BLaER1 treated with 17β-estradiol and CSF1 and Interleukin-3, amounts not matched to agents 10 nM and 100 nM (cell line): ENCODE results near the gene ACSM6.

Experiments
- H3K27ac ChIP-seq, 11 experiments: shearing (Covaris generic); formaldehyde crosslinking; 2 replicates each; pipeline ENCODE4 v1.8.1; 2022
- H3K27me3 ChIP-seq, 11 experiments: shearing (Covaris generic); formaldehyde crosslinking; 2 replicates each; pipeline ENCODE4 v1.8.1; 2022
- H3K36me3 ChIP-seq, 11 experiments: shearing (Covaris generic); formaldehyde crosslinking; 2 replicates each; pipeline ENCODE4 v1.8.1; 2022
- H3K4me1 ChIP-seq, 10 experiments: shearing (Covaris generic); formaldehyde crosslinking; 2 replicates each; pipeline ENCODE4 v1.8.1; 2022
- H3K4me2 ChIP-seq, 11 experiments: shearing (Covaris generic); formaldehyde crosslinking; 2 replicates each; pipeline ENCODE4 v1.8.1; 2022
- H3K4me3 ChIP-seq, 10 experiments: shearing (Covaris generic); formaldehyde crosslinking; 2 replicates each; pipeline ENCODE4 v1.8.1; 2022
- H3K9ac ChIP-seq, 11 experiments: shearing (Covaris generic); formaldehyde crosslinking; 2 replicates each; pipeline ENCODE4 v1.8.1; 2022
- H3K9me3 ChIP-seq, 11 experiments: shearing (Covaris generic); formaldehyde crosslinking; replicated peaks in 1 of 11; 2 replicates each; pipeline ENCODE4 v1.8.1; 2022
- H4K20me1 ChIP-seq, 11 experiments: shearing (Covaris generic); formaldehyde crosslinking; 2 replicates each; pipeline ENCODE4 v1.8.1; 2022
- Cebpa-rat ChIP-seq, 11 experiments: shearing (Covaris generic); IDR thresholded peaks; 2 replicates each; pipeline ENCODE4 v1.8.1; 2022

Gene ACSM6

DNA sequence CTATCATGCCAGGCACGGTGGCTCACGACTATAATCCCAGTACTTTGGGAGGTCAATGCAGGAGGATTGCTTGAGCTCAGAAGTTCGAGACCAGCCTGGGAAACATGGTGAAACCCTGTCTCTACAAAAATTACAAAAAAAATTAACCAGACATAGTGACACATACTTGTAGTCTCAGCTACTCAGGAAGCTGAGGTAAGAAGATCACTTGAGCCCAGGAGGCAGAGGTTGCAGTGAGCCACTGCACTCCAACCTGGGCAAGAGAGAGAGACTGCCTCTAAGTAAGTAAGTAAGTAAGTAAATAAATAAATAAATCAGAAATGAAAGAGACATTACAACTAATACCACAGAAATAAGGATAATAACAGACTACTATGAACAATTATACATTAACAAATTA, 60.6 kb downstream of the ACSM6 start:
- Histone ChIP-seq H4K20me1 (peaks cover 0 to 3% (median 2%) of the 10 kb centered on the region in 11 experiments; a peak in 7 of 22 replicates), H3K4me1 (peaks cover 3 to 15% (median 6%) of the 10 kb centered on the region in 10 experiments), H3K27me3 (no peaks in the 10 kb centered on the region), H3K36me3 (peaks cover 22 to 94% (median 63%) of the 10 kb centered on the region in 11 experiments), H3K27ac (no peak overlapping the region), H3K9ac (no peak overlapping the region), H3K4me3 (no peak overlapping the region), H3K9me3 (peaks cover 10 to 41% (median 27%) of the 10 kb centered on the region in 11 experiments), H3K4me2 (no peak overlapping the region)
- TF ChIP-seq Cebpa-rat (IDR thresholded peaks at IDR 0.05): no peak

DNA sequence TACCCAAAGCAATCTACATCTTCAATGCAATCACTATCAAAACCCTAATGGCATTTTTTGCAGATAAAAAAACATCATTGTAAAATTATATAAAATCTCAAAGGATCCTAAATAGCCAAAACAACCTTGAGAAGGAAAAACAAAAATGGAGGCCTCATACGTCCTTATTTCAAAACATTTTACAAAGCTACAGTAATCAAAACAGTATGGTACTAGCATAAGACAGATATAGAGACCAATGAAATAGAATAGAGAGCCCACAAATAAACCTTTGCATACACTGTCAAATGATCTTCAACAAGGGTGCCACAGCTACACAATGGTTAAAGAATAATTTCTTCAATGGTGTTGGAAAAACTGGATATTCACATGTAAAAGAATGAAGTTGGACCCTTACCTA, 62.2 kb downstream of the ACSM6 start:
- TF ChIP-seq Cebpa-rat (IDR thresholded peaks at IDR 0.05): no peak
- no peak overlapping the region for H3K9ac ChIP-seq
- no peak overlapping the region; a peak in 1 of 20 replicates for H3K4me3 ChIP-seq
- peaks cover 10 to 45% (median 28%) of the 10 kb centered on the region in 11 experiments for H3K9me3 ChIP-seq
- H3K27ac ChIP-seq: no peak overlapping the region
- H3K4me2 ChIP-seq: no peak overlapping the region
- H3K36me3 ChIP-seq: peaks cover 29 to 96% (median 73%) of the 10 kb centered on the region in 11 experiments
- H4K20me1 ChIP-seq: peaks cover 0 to 10% (median 0%) of the 10 kb centered on the region in 11 experiments; a peak in 1 of 22 replicates
- H3K4me1 ChIP-seq: peaks cover 0 to 14% (median 0%) of the 10 kb centered on the region in 10 experiments; a peak in 7 of 20 replicates
- no peaks in the 10 kb centered on the region for H3K27me3 ChIP-seq

DNA sequence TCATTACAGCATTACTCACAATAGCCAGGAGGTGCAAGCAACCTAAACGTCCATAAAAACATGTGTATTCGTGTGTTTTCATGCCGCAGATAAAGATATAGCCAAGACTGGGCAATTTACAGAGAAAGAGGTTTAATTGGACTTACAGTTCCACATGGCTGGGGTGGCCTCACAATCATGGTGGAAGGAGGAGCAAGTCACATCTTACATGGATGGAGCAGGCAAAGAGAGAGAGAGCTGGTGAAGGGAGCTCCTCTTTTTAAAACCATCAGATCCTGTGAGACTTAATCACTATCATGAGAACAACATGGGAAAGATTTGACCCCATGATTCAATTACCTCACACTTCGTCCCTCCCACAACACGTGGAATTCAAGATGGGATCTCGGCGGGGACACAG, 63.8 kb downstream of the ACSM6 start:
- Histone ChIP-seq H3K4me1 (peaks cover 0 to 15% (median 0%) of the 10 kb centered on the region in 10 experiments; a peak in 6 of 20 replicates), H3K4me3 (no peak overlapping the region), H3K9ac (no peak overlapping the region), H3K9me3 (peaks cover 10 to 45% (median 28%) of the 10 kb centered on the region in 11 experiments), H3K27ac (no peak overlapping the region), H4K20me1 (0 out of 22 replicates have a peak, but pooled peaks cover 0 to 13% (median 0%) of the 10 kb centered on the region in 11 experiments), H3K36me3 (peaks cover 29 to 98% (median 79%) of the 10 kb centered on the region in 11 experiments), H3K27me3 (no peaks in the 10 kb centered on the region), H3K4me2 (no peak overlapping the region)
- no peak for TF ChIP-seq Cebpa-rat (IDR thresholded peaks at IDR 0.05)

DNA sequence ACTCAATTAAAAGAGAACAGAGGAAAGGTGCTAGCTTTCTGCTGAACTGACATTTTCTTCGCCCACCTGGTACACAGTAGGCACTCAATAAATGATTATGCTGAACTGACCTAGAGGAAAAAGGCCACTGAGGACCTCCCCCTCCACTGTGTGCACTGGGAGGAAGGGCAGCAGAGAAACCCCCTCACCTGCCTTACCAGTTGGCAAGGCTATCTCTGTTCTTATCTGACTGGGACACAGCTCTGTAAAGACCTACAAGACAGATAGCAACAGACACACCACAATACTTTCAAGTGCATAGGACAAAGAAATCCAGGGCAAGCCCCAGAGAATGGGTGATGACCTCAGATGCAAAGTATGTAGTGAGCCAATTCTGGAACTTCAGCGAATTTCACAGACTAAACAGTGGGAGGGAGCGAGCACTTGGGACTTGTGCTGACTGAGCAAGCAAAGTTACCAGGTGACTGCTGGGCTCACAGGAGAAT, 66.4 kb downstream of the ACSM6 start:
- peaks cover 42 to 99% (median 92%) of the 10 kb centered on the region in 11 experiments for H3K36me3 ChIP-seq
- H3K4me1 ChIP-seq: peaks cover 0 to 23% (median 0%) of the 10 kb centered on the region in 10 experiments; a peak in 7 of 20 replicates
- peaks cover 0 to 13% (median 0%) of the 10 kb centered on the region in 11 experiments; a peak in 1 of 22 replicates for H4K20me1 ChIP-seq
- no peak for TF ChIP-seq Cebpa-rat (IDR thresholded peaks at IDR 0.05)
- no peak overlapping the region for H3K9ac ChIP-seq
- H3K9me3 ChIP-seq: peaks cover 10 to 40% (median 27%) of the 10 kb centered on the region in 11 experiments
- no peaks in the 10 kb centered on the region for H3K27me3 ChIP-seq
- H3K4me2 ChIP-seq: peak overlapping the region in 2 of 11 experiments; percentile 47; a peak in 4 of 22 replicates
- no peak overlapping the region for H3K4me3 ChIP-seq
- H3K27ac ChIP-seq: 0 out of 22 replicates have a peak overlapping the region, but pooled peaks of 1 of the 11 experiments have one; percentile 12

DNA sequence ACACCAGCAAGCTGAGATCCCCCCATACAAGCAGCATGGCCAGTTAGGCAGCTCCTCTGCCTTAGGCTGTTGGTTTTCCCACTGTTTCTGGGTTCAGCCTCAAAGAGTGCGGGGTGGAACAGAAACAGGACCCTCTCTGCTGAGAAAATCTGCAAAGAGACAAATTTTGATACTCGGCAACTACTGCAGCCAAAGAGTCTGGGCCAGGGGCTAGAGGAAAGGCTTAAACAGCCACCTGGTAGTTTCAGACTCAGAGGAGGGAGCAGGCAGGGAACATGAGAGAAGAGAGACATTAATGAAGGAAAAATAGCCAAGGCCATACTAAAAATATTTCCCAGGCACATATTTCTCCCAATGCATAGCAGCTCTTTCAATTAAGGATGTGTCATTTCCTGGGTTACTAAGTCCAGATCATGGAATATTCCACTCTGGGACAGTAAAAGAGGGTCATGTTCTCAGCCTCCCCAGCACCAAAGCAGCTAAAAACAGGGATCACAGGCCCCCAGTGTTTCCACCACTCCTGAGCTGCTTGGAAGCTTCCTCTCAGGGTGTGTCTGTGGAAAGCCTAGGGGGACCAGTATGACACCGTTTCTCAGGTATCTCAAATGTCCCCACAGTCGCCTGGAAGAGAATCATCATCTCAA, 67.0 kb downstream of the ACSM6 start:
- peaks cover 9 to 39% (median 27%) of the 10 kb centered on the region in 11 experiments for H3K9me3 ChIP-seq
- no peak for TF ChIP-seq Cebpa-rat (IDR thresholded peaks at IDR 0.05)
- 0 out of 22 replicates have a peak overlapping the region, but pooled peaks of 1 of the 11 experiments have one; percentile 17 for H3K9ac ChIP-seq
- H3K27me3 ChIP-seq: no peaks in the 10 kb centered on the region
- H3K36me3 ChIP-seq: peaks cover 41 to 100% (median 94%) of the 10 kb centered on the region in 11 experiments
- H3K27ac ChIP-seq: 0 out of 22 replicates have a peak overlapping the region, but pooled peaks of 1 of the 11 experiments have one; percentile 12
- peak overlapping the region in 2 of 11 experiments; percentile 47; a peak in 4 of 22 replicates for H3K4me2 ChIP-seq
- peaks cover 0 to 23% (median 0%) of the 10 kb centered on the region in 10 experiments; a peak in 7 of 20 replicates for H3K4me1 ChIP-seq
- H4K20me1 ChIP-seq: peaks cover 0 to 13% (median 0%) of the 10 kb centered on the region in 11 experiments; a peak in 1 of 22 replicates
- H3K4me3 ChIP-seq: no peak overlapping the region

DNA sequence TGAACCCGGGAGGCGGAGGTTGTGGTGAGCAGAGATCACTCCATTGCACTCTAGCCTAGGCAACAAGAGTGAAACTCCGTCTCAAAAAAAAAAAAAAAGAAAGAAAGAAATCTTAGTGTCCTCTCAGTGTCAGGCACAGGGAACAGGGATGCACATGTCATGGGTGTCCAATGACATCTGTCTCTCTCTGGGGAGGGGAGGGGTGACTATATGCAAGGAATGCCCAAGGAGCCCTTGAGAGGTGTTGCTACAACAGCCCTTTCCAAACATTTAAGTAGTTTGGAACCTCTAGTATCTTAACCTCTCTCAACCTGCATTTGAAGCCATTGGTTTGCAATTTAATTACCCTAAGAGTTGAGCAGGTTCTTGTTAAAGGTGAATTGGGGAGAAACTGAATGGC, 67.9 kb downstream of the ACSM6 start:
- no peaks in the 10 kb centered on the region for H3K27me3 ChIP-seq
- H3K27ac ChIP-seq: no peak overlapping the region
- peaks cover 0 to 13% (median 0%) of the 10 kb centered on the region in 11 experiments; a peak in 1 of 22 replicates for H4K20me1 ChIP-seq
- TF ChIP-seq Cebpa-rat (IDR thresholded peaks at IDR 0.05): no peak
- no peak overlapping the region for H3K4me2 ChIP-seq
- H3K9ac ChIP-seq: no peak overlapping the region
- H3K4me1 ChIP-seq: peaks cover 0 to 30% (median 0%) of the 10 kb centered on the region in 10 experiments; a peak in 7 of 20 replicates
- H3K36me3 ChIP-seq: peaks cover 35 to 100% (median 93%) of the 10 kb centered on the region in 11 experiments
- peaks cover under 1 to 30% (median 18%) of the 10 kb centered on the region in 11 experiments; a peak in 20 of 22 replicates for H3K9me3 ChIP-seq
- no peak overlapping the region for H3K4me3 ChIP-seq

DNA sequence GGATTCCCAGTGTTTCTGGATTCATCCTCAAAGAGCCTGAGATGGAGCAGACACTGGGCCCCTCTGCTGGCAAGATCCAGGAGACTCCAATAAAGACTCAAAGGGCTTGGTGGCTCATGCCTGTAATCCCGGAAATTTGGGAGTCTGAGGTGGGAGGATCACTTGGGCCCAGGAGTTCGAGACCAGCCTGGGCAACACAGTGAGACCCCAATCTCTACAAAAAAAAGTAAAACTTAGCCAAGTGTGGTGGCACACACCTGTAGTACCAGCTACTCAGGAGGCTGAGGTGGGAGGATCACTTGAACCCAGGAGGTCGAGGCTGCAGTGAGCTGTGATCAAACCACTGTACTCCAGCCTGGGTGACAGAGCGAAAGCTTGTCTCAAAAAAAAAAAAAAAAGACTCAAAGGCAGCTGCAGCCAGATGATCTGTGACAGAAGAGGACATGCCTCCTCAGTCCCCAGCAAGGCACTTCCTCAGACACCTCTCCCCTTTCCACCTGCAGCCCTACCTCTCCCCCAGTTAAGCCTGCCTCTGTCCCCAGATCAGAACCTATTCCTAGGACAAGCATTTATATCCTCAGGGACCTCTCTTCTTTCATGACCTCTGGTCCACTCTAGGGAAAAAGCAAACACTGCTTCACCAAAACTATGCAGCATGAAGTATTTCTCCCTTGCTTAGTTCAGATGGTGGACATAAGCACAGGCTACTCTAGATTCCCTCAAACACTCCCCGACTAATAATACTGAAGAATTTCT, 68.9 kb downstream of the ACSM6 start:
- peaks cover 0 to 13% (median 0%) of the 10 kb centered on the region in 11 experiments; a peak in 2 of 22 replicates for H4K20me1 ChIP-seq
- TF ChIP-seq Cebpa-rat (IDR thresholded peaks at IDR 0.05): no peak
- peaks cover 0 to 20% (median 9%) of the 10 kb centered on the region in 11 experiments; a peak in 17 of 22 replicates for H3K9me3 ChIP-seq
- H3K4me2 ChIP-seq: no peak overlapping the region
- no peak overlapping the region for H3K27ac ChIP-seq
- peaks cover 30 to 99% (median 89%) of the 10 kb centered on the region in 11 experiments for H3K36me3 ChIP-seq
- no peak overlapping the region for H3K9ac ChIP-seq
- H3K4me3 ChIP-seq: no peak overlapping the region
- H3K27me3 ChIP-seq: no peaks in the 10 kb centered on the region
- peaks cover 0 to 31% (median 0%) of the 10 kb centered on the region in 10 experiments; a peak in 7 of 20 replicates for H3K4me1 ChIP-seq

DNA sequence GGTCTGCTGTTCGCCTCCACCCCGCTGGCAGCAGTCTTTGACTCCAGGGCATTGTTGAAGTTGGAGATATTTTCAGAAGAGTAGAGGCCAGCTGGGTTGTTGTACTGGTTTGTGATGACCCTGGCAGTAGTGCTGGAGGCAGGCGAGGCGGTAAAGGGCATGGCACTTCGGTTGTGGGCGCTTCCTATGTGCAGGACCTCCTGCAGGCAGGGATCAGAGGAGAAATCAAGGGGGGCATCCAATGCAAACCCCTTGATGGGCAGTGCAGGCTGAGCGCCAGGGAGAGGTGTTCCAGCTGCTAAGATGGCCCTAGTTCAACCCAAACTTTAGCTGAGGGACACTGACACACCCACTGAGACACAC, 69.8 kb downstream of the ACSM6 start:
- Histone ChIP-seq H3K4me3 (no peak overlapping the region), H3K9me3 (peaks cover 0 to 11% (median under 1%) of the 10 kb centered on the region in 11 experiments; a peak in 5 of 22 replicates), H3K4me1 (peaks cover 0 to 31% (median 0%) of the 10 kb centered on the region in 10 experiments; a peak in 7 of 20 replicates), H3K36me3 (peaks cover 36 to 99% (median 89%) of the 10 kb centered on the region in 11 experiments), H4K20me1 (peaks cover 0 to 13% (median 0%) of the 10 kb centered on the region in 11 experiments; a peak in 2 of 22 replicates), H3K4me2 (no peak overlapping the region), H3K9ac (no peak overlapping the region), H3K27me3 (no peaks in the 10 kb centered on the region), H3K27ac (no peak overlapping the region)
- TF ChIP-seq Cebpa-rat (IDR thresholded peaks at IDR 0.05): no peak
